Renal pelvis (tissue), 4 donors: ENCODE data around the gene ST3GAL3. TPM values are rescaled to one million over a fixed set of nuclear protein-coding genes. Genes with fewer than 3 reads are reported as not detected.
A peak's percentile ranks its signal among the peaks of the same experiment; 100 is the strongest.

Source experiments
- DNase-seq: peaks from one replicate; pipeline ENCODE4 v3.0.0-alpha.2; 2013
- polyA plus RNA-seq, 3 donors: library from polyadenylated mRNA; unstranded; fragments of 120-200 nt; gene quantifications; one replicate each; pipeline ENCODE4 v1.2.1, GENCODE V29; 2013; ENCODE audit not compliant: insufficient read length in 3 of 3

ST3GAL3 gene
- polyA plus RNA-seq, 3 donors: 19.2 to 27.2 (median 23.4) TPM

DNA sequence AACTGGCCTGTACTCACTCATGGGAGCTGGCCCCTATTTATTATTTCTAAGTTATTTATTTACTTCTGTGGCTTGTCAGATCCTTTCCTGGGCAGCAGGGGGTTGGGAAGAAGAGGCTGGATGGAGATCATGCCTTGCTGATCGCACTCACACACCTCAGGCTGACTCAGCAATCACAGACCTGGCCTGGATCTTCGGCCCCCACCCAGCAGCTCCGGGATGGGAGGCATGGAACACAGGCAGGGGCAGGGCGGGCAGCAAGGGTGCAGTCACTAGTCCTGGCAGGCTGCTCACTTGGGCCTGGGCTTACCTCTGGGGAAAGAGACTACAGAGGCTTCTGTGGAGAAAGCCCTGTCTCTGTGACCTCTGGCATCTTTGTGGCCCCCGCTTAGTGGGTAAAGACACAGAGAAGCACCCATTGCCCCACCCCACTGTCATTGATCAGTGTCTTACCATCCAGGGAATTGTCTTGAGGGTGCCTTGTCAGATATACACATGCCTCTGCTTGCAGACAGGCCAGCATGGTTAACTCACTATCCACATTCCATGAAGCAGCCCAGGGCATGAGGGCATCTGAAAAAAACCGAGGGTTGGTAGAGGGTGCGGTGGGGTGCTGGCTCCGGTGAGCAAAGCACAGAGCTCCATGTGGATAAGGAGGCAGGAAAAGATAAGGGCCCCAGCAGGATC, 230.0 kb downstream of the ST3GAL3 start:
- no peak for DNase-seq

DNA sequence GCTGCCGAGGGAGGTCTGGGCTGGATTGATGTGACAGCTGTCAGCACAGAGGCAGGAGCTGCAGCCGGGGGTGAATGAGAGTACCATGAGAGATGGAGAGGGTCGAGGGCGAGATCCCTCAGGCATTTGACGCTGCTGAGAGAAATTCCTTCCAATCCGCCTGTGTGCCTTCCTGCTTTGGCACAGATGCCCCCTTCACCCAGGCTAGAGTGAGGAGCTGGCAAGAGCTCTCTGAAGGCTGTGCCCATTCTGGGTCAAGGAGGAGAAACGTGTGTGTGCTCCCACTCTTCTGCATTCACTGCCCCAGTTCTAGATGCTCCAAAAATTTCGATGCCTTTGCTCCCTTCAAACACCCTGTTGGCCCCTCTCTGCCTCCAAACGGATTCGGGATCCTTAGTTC, 231.0 kb downstream of the ST3GAL3 start:
- no peak for DNase-seq

DNA sequence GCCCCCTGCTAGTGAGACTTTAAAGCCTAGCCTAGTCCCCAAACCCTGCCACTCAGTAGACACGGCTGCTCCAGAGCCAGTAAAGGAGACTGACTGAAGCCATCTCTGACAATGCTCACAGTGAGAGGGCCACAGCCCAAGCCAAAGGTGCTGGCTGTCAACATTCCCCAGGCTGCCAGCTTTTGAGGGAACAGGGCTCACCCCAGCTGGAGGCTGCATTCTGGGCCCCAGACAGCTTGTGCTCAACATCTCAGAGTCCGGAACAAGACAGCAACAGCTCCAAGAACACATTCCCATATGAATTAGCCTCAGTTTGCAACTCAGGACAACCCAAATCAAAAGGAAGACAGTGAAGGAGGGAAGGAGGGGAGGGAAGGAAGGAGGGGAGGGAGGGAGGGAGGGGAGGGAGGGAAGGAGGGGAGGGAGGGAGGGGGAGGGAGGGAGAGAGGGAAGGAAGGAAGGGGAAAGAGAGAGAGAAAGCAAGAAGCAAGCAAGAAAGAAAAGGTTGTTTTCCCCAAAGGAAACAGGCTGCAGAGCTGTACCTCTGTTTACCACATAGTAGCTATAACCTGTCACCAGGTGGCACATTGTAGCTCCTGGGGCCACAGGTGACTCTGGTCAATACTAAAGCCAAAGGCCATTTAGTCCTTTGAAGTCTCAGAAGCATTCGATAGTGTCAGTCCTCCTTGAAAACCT, 231.7 kb downstream of the ST3GAL3 start:
- DNase-seq: no peak

DNA sequence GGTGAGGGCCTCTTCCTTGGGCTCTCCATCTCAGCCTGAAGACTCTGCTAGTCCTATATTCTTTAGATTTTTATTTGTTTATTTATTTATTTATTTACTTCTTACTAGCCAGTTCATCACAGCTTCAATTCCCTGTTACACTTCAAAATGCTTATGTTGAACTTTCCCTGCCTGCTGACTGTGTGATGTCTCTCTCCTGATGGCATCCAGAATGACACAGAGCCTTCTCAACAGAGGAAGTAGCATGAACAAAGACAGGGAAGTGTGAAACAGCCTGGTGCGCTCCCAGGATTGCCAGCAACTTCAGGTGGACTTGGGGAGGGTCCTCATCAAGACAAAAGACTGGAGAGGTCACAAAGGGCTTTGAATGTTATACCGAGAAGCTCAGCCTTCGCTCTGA, 235.1 kb downstream of the ST3GAL3 start:
- DNase-seq: no peak

DNA sequence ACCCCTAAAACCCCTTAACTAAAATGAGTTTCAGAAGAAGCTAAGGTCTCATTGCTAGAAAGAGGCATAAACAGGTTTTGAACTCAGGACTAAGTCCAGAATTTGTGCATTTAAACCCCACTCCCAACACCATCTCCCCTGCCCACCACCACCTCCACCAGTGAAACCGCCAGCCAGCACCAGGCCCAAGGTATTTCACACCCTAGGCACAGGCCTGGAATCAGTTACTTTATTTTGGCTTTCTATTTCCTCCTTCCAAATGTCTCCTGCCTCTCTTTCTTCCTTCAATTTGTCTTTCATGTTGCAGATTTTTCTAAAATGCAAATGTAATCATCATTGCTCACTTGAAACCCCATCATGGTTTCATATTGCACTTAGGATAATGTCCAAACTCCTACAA, 237.5 kb downstream of the ST3GAL3 start:
- no peak for DNase-seq

DNA sequence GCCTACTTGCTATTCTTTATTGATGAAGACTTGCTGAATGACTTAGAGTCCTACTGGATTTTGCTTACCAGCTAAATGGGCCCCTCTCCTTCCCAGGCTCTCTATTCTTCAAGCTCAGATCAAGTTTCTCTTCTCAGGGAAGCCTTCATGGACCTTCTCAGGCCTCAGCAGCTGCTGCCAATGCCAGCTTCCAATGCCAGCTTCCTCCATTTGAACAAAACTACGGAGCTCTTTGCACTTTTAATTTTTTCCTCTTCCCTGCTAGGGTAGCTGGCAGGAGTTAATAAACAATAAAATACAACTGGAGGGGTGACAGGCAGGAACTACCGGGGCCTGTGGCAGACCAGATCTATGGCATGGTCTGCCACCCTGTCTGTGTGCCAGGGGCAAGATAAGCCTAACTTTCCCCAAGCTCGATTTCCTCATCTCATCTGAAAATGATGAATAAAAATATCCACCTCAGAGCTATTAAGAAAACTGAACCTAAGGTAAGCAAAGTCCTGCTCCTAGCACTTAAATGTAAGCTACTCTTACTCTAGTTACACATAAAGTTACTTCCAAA, 238.4 kb downstream of the ST3GAL3 start:
- DNase-seq: no peak

DNA sequence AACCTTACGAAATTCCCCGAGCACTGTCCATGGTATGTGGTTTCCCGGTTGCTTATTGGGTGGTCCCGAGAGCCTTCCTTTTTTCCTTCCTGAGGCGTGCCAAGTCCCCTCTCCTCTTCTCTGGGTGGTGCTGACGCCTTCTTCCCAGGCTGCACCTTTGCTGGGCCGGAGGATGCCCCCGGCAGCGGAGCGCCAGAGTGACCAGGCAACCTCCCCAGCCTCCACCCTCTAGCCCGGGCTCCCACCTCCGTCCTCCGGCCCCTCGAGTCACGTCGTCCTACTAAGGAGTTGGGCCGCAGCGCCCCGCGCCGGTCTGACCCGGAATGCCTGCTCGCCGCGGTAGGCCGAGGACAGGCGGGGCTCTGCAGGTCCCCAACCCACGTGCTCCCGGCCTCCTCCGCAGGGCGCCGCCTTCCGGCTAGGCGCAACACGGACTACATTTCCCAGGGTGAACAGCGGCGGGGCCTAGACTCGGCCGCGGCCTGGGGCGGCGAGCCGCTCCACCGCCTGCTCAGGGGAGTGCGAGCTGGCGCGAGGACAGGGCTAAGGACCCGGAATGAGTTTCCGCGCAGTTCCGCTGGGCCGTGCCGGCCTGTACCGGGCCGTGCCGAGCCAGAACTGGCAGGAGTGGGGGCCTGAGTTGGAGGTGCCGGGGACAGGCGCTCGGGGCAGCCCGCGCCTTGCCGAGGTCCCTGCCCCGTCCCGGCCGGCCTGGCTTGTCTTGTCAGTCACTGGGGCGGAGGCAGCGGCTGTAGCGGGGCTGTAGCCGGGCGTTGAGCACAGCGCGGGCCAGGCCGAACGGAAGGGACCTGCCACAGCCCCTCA, 239.1 kb downstream of the ST3GAL3 start, which contains the start of gene IPO13:
Gene IPO13 (plus strand): TSS at position 715 of the 825 bp plus-strand sequence. CDS start 651 bp downstream, outside the sequence.
- peak; percentile 94 for DNase-seq

DNA sequence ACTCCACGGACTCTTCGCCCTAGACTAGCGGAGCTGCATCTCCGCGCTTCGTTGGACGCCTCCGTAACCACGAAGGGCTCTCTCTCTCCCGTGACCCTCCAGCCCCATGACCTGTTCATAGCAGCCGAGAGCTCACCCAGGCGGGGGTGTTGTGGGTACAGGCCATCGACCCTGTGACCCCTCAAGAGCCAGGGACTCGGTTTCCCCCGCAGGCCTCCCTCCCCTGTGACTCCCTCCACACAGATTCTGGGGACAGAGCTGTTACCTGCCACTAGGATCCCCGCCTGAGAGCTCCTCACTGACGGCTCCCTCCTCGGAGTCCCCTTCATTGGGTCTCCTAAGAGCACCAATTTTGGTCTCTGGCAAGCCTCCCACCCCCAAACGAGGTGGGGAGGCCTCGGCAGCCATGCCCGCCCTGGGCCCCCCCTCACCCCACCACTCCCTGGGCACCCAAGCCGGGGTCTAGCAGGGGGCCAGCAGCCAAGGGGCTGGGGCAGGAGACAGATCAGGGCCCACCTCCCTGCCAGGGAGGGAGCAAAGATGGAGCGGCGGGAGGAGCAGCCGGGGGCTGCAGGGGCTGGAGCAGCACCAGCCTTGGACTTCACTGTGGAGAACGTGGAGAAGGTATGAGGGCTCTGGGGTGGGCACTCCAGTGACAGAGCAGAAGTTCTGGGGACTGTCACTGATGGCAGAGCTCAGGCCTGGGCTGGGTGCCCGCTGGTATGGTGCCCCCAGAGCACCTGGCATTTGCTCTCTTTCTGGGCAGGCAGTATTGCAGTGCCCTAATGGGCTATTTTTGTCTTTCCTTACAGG, 239.9 kb downstream of the ST3GAL3 start:
- DNase-seq: no peak

DNA sequence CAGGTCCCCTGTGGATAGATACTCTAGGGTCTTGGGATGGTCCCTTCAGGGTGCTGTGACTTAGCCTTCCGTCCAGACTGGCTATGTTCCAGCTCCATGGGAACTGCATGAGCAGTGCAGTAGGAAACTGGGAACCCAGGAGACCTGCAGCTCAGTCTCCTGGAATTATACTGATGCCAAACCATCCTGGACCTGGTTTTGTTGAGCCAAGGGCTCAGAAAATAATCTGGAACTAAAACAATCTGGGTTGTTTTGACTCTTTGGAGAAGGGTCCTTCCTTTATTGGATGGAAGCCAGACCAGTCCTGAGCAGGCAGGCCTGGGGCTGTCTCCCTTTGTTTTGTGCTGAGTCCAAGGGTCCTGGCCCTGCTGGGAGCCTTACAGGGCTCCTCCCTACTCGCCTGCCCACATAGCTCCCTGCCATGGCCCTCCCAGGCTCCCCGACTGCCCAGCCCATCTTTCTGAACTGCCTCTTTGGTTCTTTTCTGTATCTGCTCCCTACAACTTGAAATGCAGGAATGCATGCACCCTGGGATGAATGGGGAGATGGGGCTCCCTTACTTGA, 240.6 kb downstream of the ST3GAL3 start:
- no peak for DNase-seq

DNA sequence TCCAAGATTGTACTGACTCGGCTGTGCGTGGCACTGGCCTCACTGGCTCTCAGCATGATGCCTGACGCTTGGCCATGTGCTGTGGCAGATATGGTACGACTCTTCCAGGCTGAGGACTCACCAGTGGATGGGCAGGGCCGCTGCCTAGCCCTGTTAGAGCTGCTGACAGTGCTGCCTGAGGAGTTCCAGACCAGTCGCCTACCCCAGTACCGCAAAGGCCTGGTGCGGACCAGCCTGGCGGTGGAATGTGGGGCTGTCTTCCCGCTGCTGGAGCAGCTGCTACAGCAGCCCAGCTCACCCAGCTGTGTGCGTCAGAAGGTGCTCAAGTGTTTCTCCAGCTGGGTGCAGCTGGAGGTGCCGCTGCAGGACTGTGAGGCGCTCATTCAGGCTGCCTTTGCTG, 242.3 kb downstream of the ST3GAL3 start:
- DNase-seq: no peak

DNA sequence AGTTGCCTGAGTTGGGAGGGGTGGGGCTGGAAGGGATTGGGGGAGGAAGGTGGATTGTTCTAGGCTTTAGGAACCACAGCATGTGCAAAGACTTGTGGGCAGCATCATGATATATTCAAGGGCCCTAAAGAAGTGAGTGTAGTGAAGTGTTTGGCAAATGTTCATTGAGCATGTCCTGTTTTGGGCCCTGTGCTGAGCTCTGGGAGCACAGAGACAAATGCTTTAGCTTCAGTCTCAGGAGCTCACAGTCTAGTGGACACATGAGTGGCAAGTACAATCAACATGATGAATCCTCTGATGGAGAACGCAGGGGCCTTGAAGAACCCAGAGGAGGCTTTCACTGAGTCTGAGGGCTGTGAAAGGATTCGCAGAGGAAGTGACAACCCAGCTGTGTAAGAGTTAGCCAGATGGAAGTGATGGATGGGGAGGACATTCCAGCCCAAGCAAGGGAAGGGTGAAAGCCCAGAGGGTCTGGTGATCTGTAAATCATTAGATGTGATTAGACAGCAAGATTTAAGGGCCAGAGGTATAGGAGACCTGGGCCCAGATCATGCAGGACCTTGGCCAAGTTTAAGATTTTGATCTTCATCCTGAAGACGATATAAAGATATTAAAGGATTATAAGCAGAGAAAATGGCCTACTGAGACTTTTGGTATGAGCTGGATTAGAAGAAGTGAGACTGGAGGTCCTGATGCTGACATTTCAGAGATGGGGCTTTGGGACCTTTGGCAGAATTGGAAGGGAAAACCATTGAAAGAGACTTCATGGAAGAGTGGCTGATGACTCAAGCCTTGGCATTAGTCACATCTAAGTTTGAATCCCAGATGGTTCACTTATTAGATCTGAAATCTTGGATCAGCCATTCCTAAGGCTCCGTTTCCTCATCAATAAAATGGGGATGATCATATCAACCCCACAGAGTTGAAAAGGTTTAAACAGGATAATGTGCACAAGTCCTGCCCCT, 244.0 kb downstream of the ST3GAL3 start:
- DNase-seq: no peak

DNA sequence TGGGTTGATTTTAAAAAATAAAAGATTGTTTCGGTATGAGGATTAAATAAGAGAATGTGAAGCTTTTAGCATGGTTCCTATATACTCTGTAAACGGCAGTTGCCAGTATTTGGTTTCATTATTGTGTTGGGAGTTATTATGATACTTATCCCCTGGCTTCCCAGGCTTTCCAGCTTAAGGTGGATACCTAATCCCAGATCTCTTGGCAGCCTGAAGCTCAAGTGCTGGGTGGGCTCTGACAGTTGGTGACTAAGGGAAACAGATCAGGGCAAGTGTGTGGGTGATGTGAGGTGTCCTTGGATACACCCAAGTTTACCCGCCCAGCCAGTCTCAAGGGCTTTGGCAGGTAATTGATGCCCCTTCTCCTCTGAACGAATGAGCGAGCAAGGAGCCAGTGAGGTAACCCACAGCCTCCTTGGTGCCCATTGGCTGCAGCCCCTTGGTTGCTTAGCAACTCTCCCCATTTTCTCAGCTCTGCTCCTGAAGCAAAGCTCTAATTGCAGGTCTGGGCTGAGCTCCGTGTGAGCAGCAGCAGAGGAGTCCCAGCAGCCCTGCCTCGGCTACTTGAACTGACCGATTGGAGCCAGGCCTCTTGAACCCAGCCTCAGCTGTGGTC, 245.5 kb downstream of the ST3GAL3 start:
- DNase-seq: no peak

DNA sequence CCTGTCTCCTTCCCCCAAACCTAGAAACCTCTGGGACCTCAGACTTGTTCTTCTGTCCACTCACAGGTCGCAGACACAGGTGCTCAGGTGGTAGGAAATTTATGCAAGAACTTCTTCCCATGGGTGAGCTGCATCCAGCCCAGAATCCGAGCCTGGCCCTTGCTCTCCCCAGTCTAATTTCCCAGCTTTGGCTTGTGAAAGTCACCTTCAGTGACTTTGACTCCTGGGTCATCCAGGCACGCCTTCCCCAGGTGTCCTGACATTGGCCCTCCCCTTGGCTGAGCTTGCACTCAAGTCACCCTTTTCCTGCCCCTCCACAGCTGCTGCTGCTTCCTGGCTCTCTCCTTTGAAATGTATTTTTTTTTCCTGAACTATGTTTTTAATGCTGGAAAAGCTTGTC, 246.0 kb downstream of the ST3GAL3 start:
- no peak for DNase-seq

DNA sequence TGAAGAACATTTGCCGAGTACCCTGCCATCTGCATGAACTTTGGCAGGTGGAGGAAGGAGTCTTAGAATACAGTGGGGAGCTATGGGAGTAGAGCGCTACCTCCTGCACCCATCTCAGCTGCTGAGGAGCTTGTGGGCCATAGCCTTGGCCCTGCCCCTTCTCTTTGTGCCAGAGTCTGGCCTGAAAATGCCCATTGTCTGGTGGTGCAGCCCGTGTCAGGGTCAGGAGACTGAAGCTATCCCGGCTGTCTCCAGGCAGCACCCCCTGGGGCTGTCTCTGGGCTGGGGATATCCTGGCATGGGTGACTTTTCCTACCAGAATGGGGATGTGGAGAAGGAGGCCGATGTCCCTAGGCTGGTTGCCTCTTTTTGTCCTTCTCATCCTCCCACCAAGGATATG, 246.7 kb downstream of the ST3GAL3 start:
- DNase-seq: no peak

DNA sequence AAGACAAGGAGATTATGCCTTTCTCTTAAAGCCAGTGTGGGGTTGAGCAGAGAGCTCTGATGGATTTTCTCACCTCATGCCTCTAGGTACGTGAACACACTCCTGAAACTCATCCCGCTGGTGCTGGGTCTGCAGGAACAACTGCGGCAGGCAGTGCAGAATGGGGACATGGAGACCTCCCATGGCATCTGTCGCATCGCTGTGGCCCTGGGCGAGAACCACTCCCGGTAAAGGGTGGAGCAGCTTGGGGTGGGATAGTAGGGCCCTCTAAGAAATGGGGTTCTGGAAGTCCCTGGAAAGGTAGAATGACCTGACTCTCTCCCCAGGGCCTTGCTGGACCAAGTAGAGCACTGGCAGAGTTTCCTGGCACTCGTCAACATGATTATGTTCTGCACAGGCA, 248.9 kb downstream of the ST3GAL3 start:
- DNase-seq: no peak

DNA sequence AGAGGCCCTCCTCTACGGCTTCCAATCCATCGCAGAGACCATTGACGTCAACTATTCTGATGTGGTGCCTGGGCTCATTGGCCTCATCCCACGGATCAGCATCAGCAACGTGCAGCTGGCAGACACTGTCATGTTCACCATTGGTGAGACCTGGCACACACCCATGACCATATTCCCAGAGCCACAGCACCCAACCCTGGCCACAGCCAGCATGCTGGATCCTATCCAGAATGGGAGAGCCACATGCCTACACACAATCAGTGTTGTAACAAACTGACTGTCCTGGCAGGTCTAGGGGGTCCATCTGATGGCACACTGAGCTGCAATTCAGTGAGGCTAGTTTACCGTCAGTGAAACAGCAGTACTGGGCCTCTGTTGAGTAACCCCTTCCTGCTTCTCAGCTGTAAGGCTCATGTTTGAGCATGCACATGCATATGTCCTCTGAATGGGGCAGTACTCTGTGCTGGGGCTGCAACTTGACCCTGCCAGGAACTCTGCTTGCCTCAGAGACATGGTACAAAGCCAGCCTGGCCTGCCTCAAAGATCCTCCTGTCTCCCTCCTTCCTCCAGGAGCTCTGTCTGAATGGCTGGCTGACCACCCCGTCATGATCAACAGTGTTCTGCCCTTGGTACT, 250.2 kb downstream of the ST3GAL3 start:
- DNase-seq: no peak

DNA sequence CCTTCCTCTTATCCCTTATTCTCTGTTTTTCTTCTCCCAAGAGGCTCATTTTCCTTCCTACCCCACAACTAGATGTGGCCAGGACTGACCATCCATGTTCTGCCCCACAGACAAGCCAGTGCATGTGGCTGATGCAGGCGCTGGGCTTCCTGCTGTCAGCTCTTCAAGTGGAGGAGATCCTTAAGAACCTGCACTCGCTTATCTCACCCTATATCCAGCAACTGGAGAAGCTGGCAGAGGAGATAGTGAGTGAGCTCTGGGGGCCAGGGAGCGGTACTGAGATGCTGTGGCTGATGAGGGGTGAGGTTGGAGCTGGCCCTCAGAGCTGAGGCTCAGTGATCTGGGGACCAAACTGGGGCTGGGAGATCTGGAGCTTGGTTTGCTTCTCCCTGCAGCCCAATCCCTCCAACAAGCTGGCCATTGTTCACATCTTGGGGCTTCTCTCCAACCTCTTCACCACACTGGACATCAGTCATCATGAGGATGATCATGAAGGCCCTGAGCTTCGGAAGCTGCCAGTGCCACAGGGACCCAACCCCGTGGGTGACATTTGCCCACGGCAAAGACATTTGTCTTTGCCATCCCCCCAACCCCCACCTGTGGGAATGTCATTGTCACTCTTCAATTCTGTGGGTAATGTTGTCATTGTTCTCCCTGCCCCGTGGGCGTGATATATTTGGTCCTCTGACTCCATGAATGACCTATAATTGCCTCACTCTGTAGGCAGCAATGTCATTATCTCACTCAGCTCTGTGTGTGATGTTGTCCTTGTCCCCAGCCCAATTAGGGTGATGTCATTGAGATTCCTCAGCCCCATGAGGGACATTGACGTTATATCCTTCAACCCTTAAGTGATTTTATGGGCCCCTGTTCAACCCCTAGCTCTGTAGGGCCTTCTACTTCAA, 251.3 kb downstream of the ST3GAL3 start:
- DNase-seq: no peak

DNA sequence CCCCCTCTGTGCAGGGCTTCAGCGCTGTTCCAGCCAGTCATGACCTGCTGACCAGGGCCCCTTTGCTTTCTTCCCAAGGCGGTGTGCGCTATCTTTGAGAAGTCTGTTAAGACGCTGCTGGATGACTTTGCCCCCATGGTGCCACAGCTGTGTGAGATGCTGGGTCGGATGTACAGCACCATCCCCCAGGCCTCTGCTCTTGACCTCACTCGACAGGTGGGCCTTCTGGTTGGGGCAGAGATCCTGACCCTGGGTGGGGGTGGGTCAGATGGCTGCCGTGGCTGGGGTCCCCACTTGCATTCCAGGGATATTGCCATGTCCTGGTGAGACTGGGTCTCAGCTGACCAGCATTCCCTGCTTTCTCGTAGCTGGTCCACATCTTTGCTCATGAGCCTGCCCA, 253.5 kb downstream of the ST3GAL3 start:
- no peak for DNase-seq
